Hindlimb muscle (tissue), 1 donor: Measurements from ENCODE around the gene PDE6B. TPM values are rescaled to one million over a fixed set of nuclear protein-coding genes. Genes with fewer than 3 reads are reported as not detected.
"Not testable (repeated sequence)": the region's sequence is repeated elsewhere in the genome, so short reads cannot be mapped to it uniquely, and the experiment has no call there.

Experiments used
- DNase-seq: peaks from one replicate; pipeline ENCODE4 v3.0.0-alpha.2; 2013
- polyA plus RNA-seq: library from polyadenylated mRNA; unstranded; fragments of 120-200 nt; gene quantifications from one replicate; pipeline ENCODE4 v1.2.1, GENCODE V29; 2013; ENCODE audit not compliant: insufficient read length

The PDE6B gene
- polyA plus RNA-seq, 1 donor = 17.0 TPM

GRCh38 chr4:684623-685327 lies 59.4 kb downstream of the PDE6B start:
- no peak for DNase-seq

- no peak for DNase-seq
Measured at GRCh38 chr4:685679-686412, 60.5 kb downstream of the PDE6B start.

- no peak for DNase-seq
Measured at GRCh38 chr4:686413-687040, 61.2 kb downstream of the PDE6B start.

- DNase-seq = no peak
Measured at GRCh38 chr4:687048-687970, 61.9 kb downstream of the PDE6B start.

- DNase-seq = no peak
Measured at GRCh38 chr4:687971-688853, 62.8 kb downstream of the PDE6B start.

GRCh38 chr4:688854-689681 lies 63.7 kb downstream of the PDE6B start, which contains the start of gene SLC49A3:
Gene SLC49A3, minus strand, starts transcription at chr4:689151. Its CDS starts 24 bp downstream, at chr4:689127.
- DNase-seq = no peak

GRCh38 chr4:689723-690122 lies 64.3 kb downstream of the PDE6B start:
- no peak for DNase-seq

GRCh38 chr4:692771-693554 lies 67.6 kb downstream of the PDE6B start:
- no peak for DNase-seq

- not testable (repeated sequence) for DNase-seq
Measured at GRCh38 chr4:694341-694940, 69.1 kb downstream of the PDE6B start.

GRCh38 chr4:699816-700580 lies 74.6 kb downstream of the PDE6B start:
- no peak for DNase-seq

- DNase-seq = no peak
Measured at GRCh38 chr4:700587-701264, 75.4 kb downstream of the PDE6B start.

GRCh38 chr4:702618-703048 lies 77.3 kb downstream of the PDE6B start:
- no peak for DNase-seq

GRCh38 chr4:703336-704197 lies 78.2 kb downstream of the PDE6B start:
- no peak for DNase-seq

GRCh38 chr4:704198-704891 lies 79.0 kb downstream of the PDE6B start:
- no peak for DNase-seq

GRCh38 chr4:704971-705277 lies 79.6 kb downstream of the PDE6B start:
- no peak for DNase-seq
